Measurements from ENCODE around the gene MARCHF7.
"Not testable (repeated sequence)": the region's sequence is repeated elsewhere in the genome, so short reads cannot be mapped to it uniquely, and the experiment has no call there.

MARCHF7 gene

DNA sequence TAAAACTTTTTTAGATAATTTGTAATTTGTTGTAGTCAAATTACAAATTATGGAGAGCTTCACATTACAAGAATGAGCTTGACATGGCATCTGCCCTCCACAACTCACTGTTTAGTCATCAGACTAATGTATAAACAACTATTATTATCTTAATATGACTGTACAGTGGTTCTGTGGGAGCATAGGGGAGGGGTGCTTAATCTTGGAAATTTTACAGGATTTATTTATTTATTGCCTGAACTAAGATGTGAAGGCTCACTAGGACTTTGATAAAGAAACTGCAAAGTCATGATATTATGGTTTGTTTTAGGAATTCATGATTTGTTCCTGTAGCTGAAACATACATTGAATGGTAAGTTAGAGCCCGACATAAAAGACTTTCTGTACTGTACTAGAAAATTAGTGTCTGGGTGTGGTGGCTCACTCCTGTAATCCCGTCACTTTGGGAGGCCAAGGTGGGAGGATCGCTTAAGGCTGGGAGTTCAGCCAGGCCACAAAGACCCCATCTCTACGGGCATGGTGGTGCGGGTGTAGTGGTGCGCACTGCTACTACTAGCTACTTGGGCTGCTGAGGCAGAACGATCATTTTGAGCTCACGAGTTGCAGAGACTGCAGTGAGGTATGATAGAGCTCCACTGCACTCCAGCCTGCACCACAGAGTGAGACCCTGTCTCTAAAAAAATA lies 2.1 kb downstream of the MARCHF7 start:
- Histone ChIP-seq H3K4me1 (ENCODE audit: control insufficient read depth, low read length) (peaks cover 58% of the 10 kb centered on the region), H3K4me2 (ENCODE audit: low read length) (peak overlapping the region; percentile 97), H3K27me3 (ENCODE audit: control insufficient read depth, low read length) (no peaks in the 10 kb centered on the region), H3K27ac (ENCODE audit: low read depth, low read length) (no peak overlapping the region), H3K36me3 (ENCODE audit: control insufficient read depth, low read length) (peaks cover 71% of the 10 kb centered on the region), H3K9me3 (ENCODE audit: control insufficient read depth, insufficient read depth, low read length) (no peaks in the 10 kb centered on the region), H3K79me2 (ENCODE audit: control insufficient read depth, low read length) (peaks cover 77% of the 10 kb centered on the region), H3K9me2 (replicated peaks; ENCODE audit: control insufficient read depth, low read length) (no peaks in the 10 kb centered on the region), H4K20me1 (ENCODE audit: control insufficient read depth, insufficient read depth, low read depth, low read length) (peaks cover 33% of the 10 kb centered on the region), H3K4me3 (ENCODE audit: low read length) (peak overlapping the region; percentile 90), H3F3A (ENCODE audit: control insufficient read depth, insufficient read depth) (0 out of 2 replicates have a peak, but pooled peaks cover 6% of the 10 kb centered on the region)
- TF ChIP-seq EZH2phosphoT487 (IDR thresholded peaks at IDR 0.05; ENCODE audit: borderline replicate concordance, low read length): no peak
- TF ChIP-seq, protein P1, sequence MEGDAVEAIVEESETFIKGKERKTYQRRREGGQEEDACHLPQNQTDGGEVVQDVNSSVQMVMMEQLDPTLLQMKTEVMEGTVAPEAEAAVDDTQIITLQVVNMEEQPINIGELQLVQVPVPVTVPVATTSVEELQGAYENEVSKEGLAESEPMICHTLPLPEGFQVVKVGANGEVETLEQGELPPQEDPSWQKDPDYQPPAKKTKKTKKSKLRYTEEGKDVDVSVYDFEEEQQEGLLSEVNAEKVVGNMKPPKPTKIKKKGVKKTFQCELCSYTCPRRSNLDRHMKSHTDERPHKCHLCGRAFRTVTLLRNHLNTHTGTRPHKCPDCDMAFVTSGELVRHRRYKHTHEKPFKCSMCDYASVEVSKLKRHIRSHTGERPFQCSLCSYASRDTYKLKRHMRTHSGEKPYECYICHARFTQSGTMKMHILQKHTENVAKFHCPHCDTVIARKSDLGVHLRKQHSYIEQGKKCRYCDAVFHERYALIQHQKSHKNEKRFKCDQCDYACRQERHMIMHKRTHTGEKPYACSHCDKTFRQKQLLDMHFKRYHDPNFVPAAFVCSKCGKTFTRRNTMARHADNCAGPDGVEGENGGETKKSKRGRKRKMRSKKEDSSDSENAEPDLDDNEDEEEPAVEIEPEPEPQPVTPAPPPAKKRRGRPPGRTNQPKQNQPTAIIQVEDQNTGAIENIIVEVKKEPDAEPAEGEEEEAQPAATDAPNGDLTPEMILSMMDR (IDR thresholded peaks at IDR 0.05; ENCODE audit: low read depth, low read length, poor library complexity, severe bottlenecking): no peak

DNA sequence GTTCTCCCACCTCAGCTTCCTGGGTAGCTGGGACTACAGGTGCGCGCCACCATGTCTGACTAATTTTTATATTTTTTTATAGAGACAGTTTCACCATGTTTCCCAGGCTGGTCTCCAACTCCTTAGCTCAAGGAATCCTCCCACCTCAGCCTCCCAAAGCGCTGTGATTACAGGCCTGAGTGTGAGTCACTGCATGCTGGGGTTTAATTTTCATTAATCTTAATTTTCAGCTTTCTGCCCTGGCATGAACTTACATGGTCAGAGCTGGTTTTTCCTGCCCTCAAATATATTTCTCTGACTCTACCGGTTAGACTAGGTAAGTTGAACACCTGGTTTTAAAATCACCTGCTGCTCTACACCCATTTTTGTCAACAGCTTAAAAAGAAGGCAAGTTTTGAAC lies 3.1 kb downstream of the MARCHF7 start:
- Histone ChIP-seq H3K79me2 (ENCODE audit: control insufficient read depth, low read length) (peaks cover 88% of the 10 kb centered on the region), H3K4me3 (ENCODE audit: low read length) (0 out of 2 replicates have a peak overlapping the region, but pooled peaks have one; percentile 1), H3K4me2 (ENCODE audit: low read length) (peak overlapping the region; percentile 97), H3K4me1 (ENCODE audit: control insufficient read depth, low read length) (peaks cover 58% of the 10 kb centered on the region), H4K20me1 (ENCODE audit: control insufficient read depth, insufficient read depth, low read depth, low read length) (peaks cover 34% of the 10 kb centered on the region), H3K9me3 (ENCODE audit: control insufficient read depth, insufficient read depth, low read length) (no peaks in the 10 kb centered on the region), H3K27ac (ENCODE audit: low read depth, low read length) (no peak overlapping the region), H3K27me3 (ENCODE audit: control insufficient read depth, low read length) (no peaks in the 10 kb centered on the region), H3K36me3 (ENCODE audit: control insufficient read depth, low read length) (peaks cover 81% of the 10 kb centered on the region), H3F3A (ENCODE audit: control insufficient read depth, insufficient read depth) (0 out of 2 replicates have a peak, but pooled peaks cover 6% of the 10 kb centered on the region), H3K9me2 (replicated peaks; ENCODE audit: control insufficient read depth, low read length) (no peaks in the 10 kb centered on the region)
- TF ChIP-seq, protein P1 (IDR thresholded peaks at IDR 0.05; ENCODE audit: low read depth, low read length, poor library complexity, severe bottlenecking): no peak

DNA sequence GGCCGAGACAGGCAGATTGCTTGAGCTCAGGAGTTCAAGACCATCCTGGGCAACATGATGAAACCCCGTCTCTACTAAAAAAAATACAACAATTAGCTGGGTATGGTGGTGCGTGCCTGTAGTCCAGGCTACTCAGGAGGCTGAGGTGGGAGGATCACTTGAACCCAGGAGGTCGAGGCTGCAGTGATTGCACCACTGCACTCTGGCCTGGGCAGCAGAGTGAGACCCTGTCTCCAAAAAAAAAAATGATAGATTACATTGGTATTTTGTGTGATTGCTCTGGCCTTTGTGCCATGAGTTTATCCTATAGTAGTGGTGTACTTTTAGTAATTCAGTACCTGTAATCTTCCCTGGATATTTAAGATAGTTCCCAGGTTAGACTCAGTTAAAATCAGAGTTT lies 4.1 kb downstream of the MARCHF7 start:
- H3K9me2 ChIP-seq (replicated peaks; ENCODE audit: control insufficient read depth, low read length); H3F3A ChIP-seq (ENCODE audit: control insufficient read depth, insufficient read depth); H3K27me3 ChIP-seq (ENCODE audit: control insufficient read depth, low read length); H3K27ac ChIP-seq (ENCODE audit: low read depth, low read length); H3K4me3 ChIP-seq (ENCODE audit: low read length); H3K9me3 ChIP-seq (ENCODE audit: control insufficient read depth, insufficient read depth, low read length): not testable (repeated sequence)
- peak overlapping the region; percentile 13; the same call in 1 of the 2 replicates for H3K4me2 ChIP-seq (ENCODE audit: low read length)
- H3K4me1 ChIP-seq (ENCODE audit: control insufficient read depth, low read length): peaks cover 50% of the 10 kb centered on the region
- peaks cover 91% of the 10 kb centered on the region for H3K36me3 ChIP-seq (ENCODE audit: control insufficient read depth, low read length)
- peaks cover 95% of the 10 kb centered on the region for H3K79me2 ChIP-seq (ENCODE audit: control insufficient read depth, low read length)
- H4K20me1 ChIP-seq (ENCODE audit: control insufficient read depth, insufficient read depth, low read depth, low read length): peaks cover 44% of the 10 kb centered on the region

GRCh38 chr2:159716857-159717256 lies 4.6 kb downstream of the MARCHF7 start:
- Histone ChIP-seq H3K4me3 (ENCODE audit: low read length) (no peak overlapping the region), H3K27ac (ENCODE audit: low read depth, low read length) (no peak overlapping the region), H3K4me1 (ENCODE audit: control insufficient read depth, low read length) (peaks cover 49% of the 10 kb centered on the region), H3K9me2 (replicated peaks; ENCODE audit: control insufficient read depth, low read length) (no peaks in the 10 kb centered on the region), H3F3A (ENCODE audit: control insufficient read depth, insufficient read depth) (no peaks in the 10 kb centered on the region), H4K20me1 (ENCODE audit: control insufficient read depth, insufficient read depth, low read depth, low read length) (peaks cover 44% of the 10 kb centered on the region), H3K36me3 (ENCODE audit: control insufficient read depth, low read length) (peaks cover 95% of the 10 kb centered on the region), H3K27me3 (ENCODE audit: control insufficient read depth, low read length) (no peaks in the 10 kb centered on the region), H3K9me3 (ENCODE audit: control insufficient read depth, insufficient read depth, low read length) (no peaks in the 10 kb centered on the region), H3K4me2 (ENCODE audit: low read length) (peak overlapping the region; percentile 13; the same call in 1 of the 2 replicates), H3K79me2 (ENCODE audit: control insufficient read depth, low read length) (peaks cover 96% of the 10 kb centered on the region)
- no peak for TF ChIP-seq EZH2phosphoT487 (IDR thresholded peaks at IDR 0.05; ENCODE audit: borderline replicate concordance, low read length)
- TF ChIP-seq, protein P1 (IDR thresholded peaks at IDR 0.05; ENCODE audit: low read depth, low read length, poor library complexity, severe bottlenecking): no peak
